Ectodermal cell (in vitro differentiated cells): ENCODE results near the gene SNN.

ENCODE experiments used
- H3K27ac ChIP-seq: 2 replicates; pipeline ENCODE4 v1.7.0; 2013; ENCODE audit warnings: mild to moderate bottlenecking, low read depth, low read length; ENCODE audit not compliant: insufficient read depth, poor library complexity, severe bottlenecking
- H3K27me3 ChIP-seq: 2 replicates; pipeline ENCODE4 v1.7.0; 2013; ENCODE audit warnings: mild to moderate bottlenecking, low read length; ENCODE audit not compliant: insufficient read depth, control insufficient read depth, poor library complexity, severe bottlenecking
- H3K36me3 ChIP-seq: one replicate; pipeline ENCODE4 v1.7.0; 2013; ENCODE audit warnings: low read length; ENCODE audit not compliant: control insufficient read depth, insufficient read depth
- H3K4me1 ChIP-seq: one replicate; pipeline ENCODE4 v1.7.0; 2013; ENCODE audit warnings: low read length; ENCODE audit not compliant: control insufficient read depth, insufficient read depth
- H3K4me3 ChIP-seq: 2 replicates; pipeline ENCODE4 v1.7.0; 2013; ENCODE audit warnings: low read depth, low read length, control low read depth; ENCODE audit not compliant: insufficient read depth
- H3K9me3 ChIP-seq: 2 replicates; pipeline ENCODE4 v1.7.0; 2013; ENCODE audit warnings: mild to moderate bottlenecking, low read length, moderate library complexity; ENCODE audit not compliant: control insufficient read depth
- WGBS, 2 experiments: methylation state at CpG; one replicate each; pipeline ENCODE4 v1.1.7; 2013; ENCODE audit warnings: missing lambda C conversion rate in 2 of 2; 5-methylcytosine and 5-hydroxymethylcytosine counted together

Gene SNN

DNA sequence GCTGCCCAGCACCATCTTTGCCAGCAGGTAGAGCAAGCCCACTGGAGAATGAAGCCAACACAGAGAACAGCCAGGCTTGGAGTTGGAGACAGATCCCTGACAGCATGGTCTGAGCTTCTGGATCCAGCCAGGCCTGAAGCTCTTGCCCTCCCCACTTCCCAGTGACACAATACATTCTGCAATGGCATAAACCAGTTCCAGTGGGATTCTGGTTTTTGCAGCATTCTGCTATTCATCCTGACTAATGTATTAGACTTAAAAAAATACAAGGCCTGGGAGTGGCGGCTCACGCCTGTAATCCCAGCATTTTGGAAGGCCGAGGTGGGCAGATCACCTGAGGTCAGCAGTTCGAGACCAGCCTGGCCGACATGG is 41.0 kb upstream of the SNN start:
- Histone ChIP-seq H3K4me1 (peaks cover 6% of the 10 kb centered on the region), H3K27me3 (no peaks in the 10 kb centered on the region), H3K4me3 (no peak overlapping the region), H3K36me3 (no peaks in the 10 kb centered on the region), H3K9me3 (no peaks in the 10 kb centered on the region), H3K27ac (no peak overlapping the region)
- WGBS, 2 experiments: 91 to 94% methylated on average over 5 of the region's 5 CpGs

DNA sequence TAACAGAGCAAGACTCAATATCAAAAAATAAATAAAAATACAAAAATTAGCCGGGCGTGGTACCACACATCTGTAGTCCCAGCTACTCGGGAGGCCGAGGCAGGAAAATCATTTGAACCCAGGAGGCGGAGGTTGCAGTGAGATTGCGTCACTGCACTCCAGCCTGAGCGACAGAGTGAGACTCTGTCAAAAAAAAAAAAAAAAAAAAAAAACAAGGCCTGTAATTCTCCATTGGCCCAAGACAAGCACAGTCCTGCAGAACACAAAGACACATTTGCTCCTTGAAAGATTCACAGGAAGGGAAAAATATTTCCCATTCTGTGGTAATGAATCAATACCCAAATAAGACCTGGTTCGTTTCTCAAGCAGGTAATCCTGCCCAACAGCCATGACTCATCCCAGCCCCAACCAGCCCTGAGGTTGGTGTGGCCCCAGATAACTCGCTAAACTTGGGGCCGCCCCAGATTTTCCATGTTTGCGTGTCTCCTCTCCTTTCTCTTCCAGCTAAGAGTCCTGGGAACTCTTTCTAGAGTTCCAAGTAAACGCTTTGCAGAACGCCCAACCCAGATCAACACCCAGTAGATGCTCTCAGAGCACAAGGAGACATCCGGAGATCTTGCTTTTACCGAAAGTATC is 40.3 kb upstream of the SNN start:
- no peaks in the 10 kb centered on the region for H3K36me3 ChIP-seq

DNA sequence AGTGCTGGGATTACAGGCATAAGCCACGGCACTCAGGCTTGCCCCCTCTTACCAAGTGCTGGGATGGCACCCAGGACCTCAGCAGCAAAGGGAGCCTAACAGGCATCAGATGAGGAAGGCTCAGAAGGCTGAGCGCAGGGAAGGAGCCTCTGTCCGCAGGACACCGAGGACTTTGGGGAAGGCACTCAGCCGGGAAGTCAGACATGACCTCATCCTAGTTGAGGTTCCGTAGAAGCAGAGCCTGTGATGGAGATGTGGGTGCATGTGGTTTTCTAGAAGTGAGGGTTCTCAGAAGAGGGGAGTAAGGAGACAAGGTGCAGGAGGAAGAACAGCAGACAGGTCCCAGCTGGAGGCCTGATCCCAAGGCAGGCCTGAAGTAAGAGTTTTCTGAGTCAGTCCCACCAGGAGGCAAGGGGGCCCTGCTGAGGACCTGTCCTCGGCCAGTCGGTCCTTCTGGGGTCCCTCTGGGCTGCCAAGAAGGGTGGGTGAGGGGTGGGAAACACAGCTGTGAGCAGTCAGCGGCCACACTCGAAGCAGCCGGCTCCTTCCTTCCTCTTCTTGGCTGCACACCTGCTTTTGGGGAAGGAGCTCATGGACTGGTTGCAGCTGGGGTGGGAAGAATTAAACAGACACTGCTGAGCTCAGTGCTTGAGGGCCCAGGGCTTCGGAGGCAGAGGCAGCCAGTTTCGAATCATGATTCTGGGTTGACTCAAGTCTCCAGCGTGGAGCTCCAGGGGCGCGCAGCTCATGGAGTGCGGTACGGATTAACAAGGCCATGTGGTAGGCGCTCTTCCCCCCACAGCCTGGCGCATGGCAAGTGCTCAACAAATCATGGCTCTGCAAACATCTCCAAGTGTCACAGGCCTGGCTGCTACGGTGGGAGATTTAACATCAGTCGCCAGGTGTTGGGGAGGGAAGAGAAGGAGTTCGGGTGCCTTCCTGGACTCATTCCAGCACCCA is 38.9 kb upstream of the SNN start:
- no peaks in the 10 kb centered on the region for H3K9me3 ChIP-seq
- H3K27me3 ChIP-seq: no peaks in the 10 kb centered on the region
- H3K4me3 ChIP-seq: no peak overlapping the region
- WGBS, 2 experiments: 89 to 90% methylated on average over 23 of the region's 23 CpGs
- H3K36me3 ChIP-seq: no peaks in the 10 kb centered on the region
- peaks cover 9% of the 10 kb centered on the region for H3K4me1 ChIP-seq
- no peak overlapping the region for H3K27ac ChIP-seq

More for the DNA sequence above, 40.3 kb upstream of the SNN start:
- no peaks in the 10 kb centered on the region for H3K9me3 ChIP-seq
- 88 to 93% methylated on average over 15 of the region's 15 CpGs for WGBS, 2 experiments
- H3K4me3 ChIP-seq: no peak overlapping the region
- no peak overlapping the region for H3K27ac ChIP-seq
- H3K4me1 ChIP-seq: peaks cover 9% of the 10 kb centered on the region
- H3K27me3 ChIP-seq: no peaks in the 10 kb centered on the region

DNA sequence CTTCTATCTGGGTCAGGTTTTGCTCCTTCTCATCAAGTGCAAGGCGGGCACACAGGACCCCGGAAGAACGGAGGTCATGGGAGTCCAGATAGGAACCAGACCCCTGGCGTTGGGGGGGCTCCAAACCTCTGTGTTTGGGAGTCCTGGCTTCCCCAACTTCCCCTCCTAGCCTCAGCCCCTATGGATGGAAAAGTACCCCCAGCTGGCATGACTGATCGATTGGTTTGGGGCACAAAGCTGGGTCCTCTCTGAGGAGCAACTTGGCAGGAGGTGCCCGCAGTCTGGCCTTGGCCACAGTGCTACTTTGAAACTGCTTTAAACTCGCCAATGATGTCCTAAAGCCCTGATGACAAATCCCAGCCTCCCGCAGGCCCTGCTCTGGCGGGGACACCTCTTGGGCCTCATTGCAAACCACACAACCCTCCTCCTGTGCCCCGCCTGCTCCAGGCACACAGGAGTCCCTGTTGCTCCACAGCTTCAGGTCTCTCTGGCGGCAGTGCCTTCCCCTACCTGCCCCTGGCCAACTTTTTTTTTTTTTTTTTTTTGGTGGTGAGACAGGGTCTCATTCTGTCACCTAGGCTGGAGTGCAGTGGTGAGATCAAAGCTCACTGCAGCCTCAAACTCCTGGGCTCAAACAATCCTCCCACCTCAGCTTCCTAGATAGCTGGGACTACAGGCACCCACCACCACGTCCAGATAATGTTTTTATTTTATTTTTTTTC is 38.0 kb upstream of the SNN start:
- H3K4me1 ChIP-seq: peaks cover 9% of the 10 kb centered on the region
- H3K36me3 ChIP-seq: no peaks in the 10 kb centered on the region
- no peaks in the 10 kb centered on the region for H3K9me3 ChIP-seq
- no peak overlapping the region for H3K4me3 ChIP-seq
- no peaks in the 10 kb centered on the region for H3K27me3 ChIP-seq
- no peak overlapping the region for H3K27ac ChIP-seq
- 84 to 88% methylated on average over 12 of the region's 12 CpGs for whole genome bisulfite sequencing, 2 experiments

DNA sequence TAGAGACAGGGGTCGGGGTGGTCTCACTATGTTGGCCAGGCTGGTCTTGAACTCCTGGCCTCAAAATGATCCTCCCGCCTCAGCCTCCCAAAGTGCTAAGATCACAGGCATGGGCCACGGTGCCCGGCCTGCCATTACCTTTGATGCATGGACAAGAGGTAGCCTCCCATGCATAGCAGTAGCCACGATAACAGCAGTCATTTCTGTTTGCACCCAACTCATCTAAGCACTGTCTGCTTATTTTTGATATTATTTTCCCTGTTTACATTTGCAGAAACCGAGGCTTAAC is 37.5 kb upstream of the SNN start:
- H3K4me1 ChIP-seq: peaks cover 9% of the 10 kb centered on the region
- WGBS, 2 experiments: 95% methylated on average over 6 of the region's 6 CpGs
- H3K36me3 ChIP-seq: no peaks in the 10 kb centered on the region
- H3K27me3 ChIP-seq: no peaks in the 10 kb centered on the region
- H3K27ac ChIP-seq: no peak overlapping the region
- no peak overlapping the region for H3K4me3 ChIP-seq
- H3K9me3 ChIP-seq: no peaks in the 10 kb centered on the region

DNA sequence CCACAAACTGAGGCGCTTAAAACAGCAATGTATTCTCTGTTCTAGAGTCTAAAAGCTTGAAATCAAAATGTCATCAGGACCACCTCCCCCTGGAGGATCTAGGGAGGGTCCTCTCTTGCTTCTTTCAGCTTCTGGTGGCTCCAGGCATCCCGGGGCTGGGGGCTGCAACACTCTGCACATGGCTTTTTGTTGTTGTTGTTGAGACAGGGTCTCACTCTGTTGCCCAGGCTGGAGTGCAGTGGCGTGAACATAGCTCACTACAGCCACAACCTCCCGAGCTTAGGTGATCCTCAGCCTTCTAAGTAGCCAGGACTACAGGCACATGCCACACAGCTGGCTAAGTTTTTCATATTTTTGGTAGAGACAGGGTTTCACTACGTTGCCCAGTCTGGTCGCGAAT is 37.0 kb upstream of the SNN start:
- WGBS, 2 experiments: 93 to 95% methylated on average over 7 of the region's 7 CpGs

DNA sequence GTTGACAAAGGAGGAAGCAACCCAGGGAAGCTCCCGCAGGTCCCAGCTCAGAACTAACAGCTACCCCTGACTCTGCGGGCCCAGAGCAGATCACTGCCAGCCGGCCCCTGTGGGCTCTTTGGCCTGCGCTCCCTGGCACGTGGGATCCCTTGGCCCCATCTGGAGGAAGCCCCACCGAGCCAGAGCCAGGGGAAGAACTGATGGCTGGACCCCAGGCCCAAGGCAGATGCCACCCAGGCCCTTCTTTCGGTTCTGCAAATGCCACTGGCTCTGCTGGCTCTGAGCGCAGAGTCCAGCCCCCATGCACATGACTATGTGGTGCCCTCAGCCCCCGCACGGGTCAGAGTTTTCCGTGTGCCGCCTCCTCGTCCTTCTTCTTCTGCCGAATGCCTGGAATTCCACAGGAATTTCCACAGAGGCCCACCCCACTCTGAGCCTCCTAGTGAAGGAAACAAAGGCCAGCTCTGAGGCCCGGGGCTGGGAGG is 35.8 kb upstream of the SNN start:
- Histone ChIP-seq H3K4me1 (peaks cover 9% of the 10 kb centered on the region), H3K36me3 (no peaks in the 10 kb centered on the region), H3K4me3 (no peak overlapping the region), H3K27ac (peak overlapping the region; percentile 44), H3K9me3 (no peaks in the 10 kb centered on the region), H3K27me3 (no peaks in the 10 kb centered on the region)
- WGBS, 2 experiments: 67% methylated on average over 15 of the region's 15 CpGs

More for the DNA sequence above, 37.0 kb upstream of the SNN start:
- Histone ChIP-seq H3K4me1 (peaks cover 9% of the 10 kb centered on the region), H3K27me3 (no peaks in the 10 kb centered on the region), H3K36me3 (no peaks in the 10 kb centered on the region), H3K27ac (no peak overlapping the region), H3K9me3 (no peaks in the 10 kb centered on the region), H3K4me3 (no peak overlapping the region)

DNA sequence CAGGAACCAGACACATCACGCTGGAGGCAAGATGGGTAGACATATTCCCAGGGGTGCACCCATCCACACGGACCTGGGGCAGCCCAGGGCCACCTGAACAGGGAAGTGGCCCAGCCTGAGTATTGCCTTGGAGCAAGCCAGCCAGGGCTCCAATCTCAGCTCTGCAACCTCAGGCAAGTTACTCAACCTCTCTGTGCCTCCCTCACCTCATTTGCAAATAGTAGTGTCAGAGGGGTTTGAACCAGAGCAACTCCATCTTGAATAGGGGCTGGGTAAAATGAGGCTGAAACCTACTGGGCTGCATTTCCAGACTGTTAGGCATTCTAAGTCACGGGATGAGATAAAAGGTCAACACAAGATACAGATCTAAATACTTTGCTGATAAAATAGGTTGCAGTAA is 35.1 kb upstream of the SNN start:
- Histone ChIP-seq H3K4me1 (peaks cover 9% of the 10 kb centered on the region), H3K27ac (no peak overlapping the region), H3K36me3 (no peaks in the 10 kb centered on the region), H3K27me3 (no peaks in the 10 kb centered on the region), H3K9me3 (no peaks in the 10 kb centered on the region), H3K4me3 (no peak overlapping the region)
- 94 to 97% methylated on average over 3 of the region's 3 CpGs for WGBS, 2 experiments

DNA sequence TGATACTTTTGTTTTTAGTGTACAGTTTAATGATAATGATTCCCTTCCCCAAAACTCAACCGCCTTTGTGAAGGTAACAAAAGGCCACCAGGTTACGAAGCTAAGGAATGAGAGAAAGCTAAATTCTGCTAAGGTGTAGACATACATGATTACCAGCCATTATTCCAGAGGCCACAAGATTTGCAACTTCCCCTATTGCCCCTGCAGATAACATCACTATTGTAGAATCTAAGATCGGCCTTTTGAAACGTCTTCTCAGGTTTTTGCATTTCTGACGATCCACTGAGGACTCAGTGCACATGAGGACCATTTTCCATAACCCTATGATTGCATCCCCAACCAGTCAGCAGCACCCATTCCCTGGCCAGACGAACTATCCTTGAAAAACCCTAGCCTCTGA is 33.9 kb upstream of the SNN start:
- no peaks in the 10 kb centered on the region for H3K27me3 ChIP-seq
- WGBS, 2 experiments: 91 to 93% methylated on average over 6 of the region's 6 CpGs
- H3K4me1 ChIP-seq: peaks cover 9% of the 10 kb centered on the region
- no peaks in the 10 kb centered on the region for H3K36me3 ChIP-seq
- H3K9me3 ChIP-seq: no peaks in the 10 kb centered on the region
- H3K27ac ChIP-seq: no peak overlapping the region
- no peak overlapping the region for H3K4me3 ChIP-seq

DNA sequence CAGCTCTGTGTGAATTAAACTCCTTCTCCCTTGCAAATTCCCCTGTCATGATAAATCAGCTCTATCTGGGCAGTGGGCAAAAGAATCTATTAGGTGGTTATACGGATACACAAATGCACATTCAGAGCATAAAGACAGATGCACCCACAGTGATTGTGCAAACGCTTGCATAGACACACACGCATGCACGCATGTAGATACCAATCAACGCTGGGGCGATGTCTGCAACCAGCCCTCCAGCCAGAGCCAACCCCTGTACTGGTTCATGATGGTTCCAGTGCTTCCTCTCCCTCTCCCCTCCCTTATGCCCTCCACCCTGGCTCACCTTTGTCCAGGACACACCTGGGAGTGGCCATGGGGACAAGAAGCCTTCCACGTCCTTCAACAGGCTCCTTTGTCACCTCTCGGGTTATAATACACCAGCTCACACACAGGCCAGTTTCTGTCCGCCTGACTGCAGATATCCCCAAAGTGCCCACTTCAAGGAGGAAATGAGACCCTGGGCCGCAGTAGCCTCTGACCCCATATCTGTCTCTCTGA is 33.1 kb upstream of the SNN start:
- Histone ChIP-seq H3K4me3 (no peak overlapping the region), H3K9me3 (no peaks in the 10 kb centered on the region), H3K27me3 (no peaks in the 10 kb centered on the region), H3K4me1 (peaks cover 9% of the 10 kb centered on the region), H3K36me3 (no peaks in the 10 kb centered on the region), H3K27ac (no peak overlapping the region)
- WGBS, 2 experiments: 92 to 94% methylated on average over 10 of the region's 10 CpGs
